HEK293 (cell line): ENCODE results near the gene PRDM10.

Source experiments
- CTCF ChIA-PET: fragments of 350-600 bp; formaldehyde crosslinking; extraction: SDS; loops from one replicate; lab custom pipeline; 2021; ENCODE audit warnings: antibody characterized with exemption; lab: Yijun Ruan, JAX
- POLR2A ChIA-PET: fragments of 300-600 bp; formaldehyde crosslinking; extraction: SDS; loops from one replicate; lab custom pipeline; 2020; ENCODE audit warnings: antibody characterized with exemption, inconsistent platforms; lab: Yijun Ruan, JAX
- H3K27ac ChIP-seq: fragments of 200-500 bp; sonication (Bioruptor generic); 2 replicates; pipeline ENCODE4 v1.5.1; 2014; ENCODE audit warnings: low read depth, low read length, control low read depth, inconsistent platforms; ENCODE audit errors: extremely low read depth
- H3K36me3 ChIP-seq, 2 experiments: fragments of 200-500 bp in 1 of 2; sonication (Bioruptor generic) in 1 of 2; 1 replicate in 1 of 2; 2 replicates in 1 of 2; pipeline ENCODE4 v1.5.1; 2014 to 2017; ENCODE audit warnings: inconsistent platforms in 2 of 2, low read length in 2 of 2; ENCODE audit not compliant: control insufficient read depth in 2 of 2, insufficient read depth in 1 of 2
- H3K4me1 ChIP-seq: fragments of 200-500 bp; sonication (Bioruptor generic); 2 replicates; pipeline ENCODE4 v1.5.1; 2014; ENCODE audit warnings: mild to moderate bottlenecking, low read length, inconsistent platforms; ENCODE audit not compliant: control insufficient read depth, insufficient read depth
- H3K4me3 ChIP-seq: 2 replicates; pipeline ENCODE4 v1.5.1; 2011; ENCODE audit warnings: low read depth, mild to moderate bottlenecking, control low read depth, low read length, moderate library complexity
- H3K9me3 ChIP-seq: fragments of 200-500 bp; sonication (Bioruptor generic); 2 replicates; pipeline ENCODE4 v1.5.1; 2014; ENCODE audit warnings: low read depth, low read length, inconsistent platforms; ENCODE audit not compliant: control insufficient read depth, insufficient read depth
- ATF2 ChIP-seq: fragments of 450-650 bp; formaldehyde crosslinking; IDR thresholded peaks from 2 replicates; pipeline ENCODE4 v1.5.1; 2016; ENCODE audit warnings: missing biosample characterization, missing genetic modification characterization, low read depth
- BCL11B ChIP-seq: fragments of 450-650 bp; formaldehyde crosslinking; IDR thresholded peaks from 2 replicates; pipeline ENCODE4 v1.5.1; 2016; ENCODE audit warnings: low read depth, missing biosample characterization, missing genetic modification characterization
- EGR2 ChIP-seq: fragments of 450-650 bp; formaldehyde crosslinking; IDR thresholded peaks from 2 replicates; pipeline ENCODE4 v1.5.1; 2016; ENCODE audit warnings: low read depth, missing biosample characterization, missing genetic modification characterization
- GFI1B ChIP-seq: fragments of 450-650 bp; formaldehyde crosslinking; IDR thresholded peaks from 2 replicates; pipeline ENCODE4 v1.5.1; 2016; ENCODE audit warnings: missing biosample characterization, missing genetic modification characterization
- GLI2 ChIP-seq: fragments of 450-650 bp; formaldehyde crosslinking; IDR thresholded peaks from 2 replicates; pipeline ENCODE4; 2017; ENCODE audit warnings: missing biosample characterization, missing genetic modification characterization, low read depth, borderline replicate concordance
- KLF10 ChIP-seq: fragments of 450-650 bp; IDR thresholded peaks from 2 replicates; pipeline ENCODE4 v1.5.1; 2018; ENCODE audit warnings: missing biosample characterization, mild to moderate bottlenecking, missing genetic modification characterization
- KLF16 ChIP-seq: fragments of 450-650 bp; formaldehyde crosslinking; IDR thresholded peaks from 2 replicates; pipeline ENCODE4 v1.5.1; 2017; ENCODE audit warnings: missing biosample characterization, missing genetic modification characterization
- KLF9 ChIP-seq: fragments of 450-650 bp; formaldehyde crosslinking; IDR thresholded peaks from 2 replicates; pipeline ENCODE4 v1.5.1; 2016; ENCODE audit warnings: missing biosample characterization, missing genetic modification characterization, low read depth
- MZF1 ChIP-seq: fragments of 450-650 bp; formaldehyde crosslinking; IDR thresholded peaks from 2 replicates; pipeline ENCODE4 v1.5.1; 2017; ENCODE audit warnings: missing biosample characterization, missing genetic modification characterization, borderline replicate concordance
- OSR2 ChIP-seq: fragments of 450-650 bp; formaldehyde crosslinking; IDR thresholded peaks from 2 replicates; pipeline ENCODE4 v1.5.1; 2016; ENCODE audit warnings: missing biosample characterization, missing genetic modification characterization
- PRDM6 ChIP-seq: fragments of 450-650 bp; formaldehyde crosslinking; IDR thresholded peaks from 2 replicates; pipeline ENCODE4 v1.5.1; 2017; ENCODE audit warnings: missing biosample characterization, missing genetic modification characterization
- SP2 ChIP-seq: fragments of 450-650 bp; formaldehyde crosslinking; IDR thresholded peaks from 2 replicates; pipeline ENCODE4 v1.5.1; 2016; ENCODE audit warnings: missing biosample characterization, missing genetic modification characterization
- ZBTB8A ChIP-seq: fragments of 450-650 bp; formaldehyde crosslinking; IDR thresholded peaks from 2 replicates; pipeline ENCODE4 v1.5.1; 2016; ENCODE audit warnings: missing biosample characterization, missing genetic modification characterization
- ZFHX2 ChIP-seq: fragments of 450-650 bp; formaldehyde crosslinking; conservative IDR thresholded peaks from 2 replicates; pipeline ENCODE4 v1.5.1; 2016; ENCODE audit warnings: missing biosample characterization, missing genetic modification characterization
- ZNF138 ChIP-seq: fragments of 450-650 bp; formaldehyde crosslinking; IDR thresholded peaks from 2 replicates; pipeline ENCODE4 v1.5.1; 2016; ENCODE audit warnings: missing biosample characterization, missing genetic modification characterization, borderline replicate concordance
- ZNF248 ChIP-seq: fragments of 450-650 bp; formaldehyde crosslinking; IDR thresholded peaks from 2 replicates; pipeline ENCODE4 v1.5.1; 2017; ENCODE audit warnings: missing biosample characterization, missing genetic modification characterization
- ZNF274 ChIP-seq, 2 experiments: fragments of 200-500 bp in 1 of 2; fragments of 450-650 bp in 1 of 2; sonication (Bioruptor generic) in 1 of 2; formaldehyde crosslinking in 1 of 2; IDR thresholded peaks; 2 replicates each; pipeline versions ENCODE4 v1.5.1 to v1.6.1; 2014 to 2016; ENCODE audit warnings: borderline replicate concordance in 1 of 2, inconsistent platforms in 1 of 2, low read length in 1 of 2, missing biosample characterization in 1 of 2, missing genetic modification characterization in 1 of 2
- ZNF280D ChIP-seq: fragments of 450-650 bp; formaldehyde crosslinking; IDR thresholded peaks from 2 replicates; pipeline ENCODE4 v1.5.1; 2016; ENCODE audit warnings: missing biosample characterization, missing genetic modification characterization
- ZNF324 ChIP-seq: fragments of 450-650 bp; formaldehyde crosslinking; IDR thresholded peaks from 2 replicates; pipeline ENCODE4 v1.5.1; 2016; ENCODE audit warnings: missing biosample characterization, missing genetic modification characterization
- ZNF510 ChIP-seq: fragments of 450-650 bp; formaldehyde crosslinking; IDR thresholded peaks from 2 replicates; pipeline ENCODE4 v1.5.1; 2018; ENCODE audit warnings: mild to moderate bottlenecking, missing genetic modification characterization, missing biosample characterization; ENCODE audit not compliant: insufficient replicate concordance
- ZNF529 ChIP-seq: fragments of 450-650 bp; formaldehyde crosslinking; IDR thresholded peaks from 2 replicates; pipeline ENCODE4 v1.5.1; 2017; ENCODE audit warnings: missing genetic modification characterization, missing biosample characterization; ENCODE audit not compliant: insufficient replicate concordance
- ZNF544 ChIP-seq: fragments of 450-650 bp; formaldehyde crosslinking; IDR thresholded peaks from 2 replicates; pipeline ENCODE4 v1.5.0; 2017; ENCODE audit warnings: missing biosample characterization, missing genetic modification characterization
- ZNF558 ChIP-seq: fragments of 450-650 bp; formaldehyde crosslinking; IDR thresholded peaks from 2 replicates; pipeline ENCODE4 v1.5.1; 2016; ENCODE audit warnings: missing biosample characterization, missing genetic modification characterization
- ZNF580 ChIP-seq: fragments of 450-650 bp; formaldehyde crosslinking; IDR thresholded peaks from 2 replicates; pipeline ENCODE4 v1.5.1; 2016; ENCODE audit warnings: missing biosample characterization, missing genetic modification characterization
- ZNF596 ChIP-seq: fragments of 450-650 bp; IDR thresholded peaks from 2 replicates; pipeline ENCODE4 v1.5.0; 2018; ENCODE audit warnings: missing biosample characterization, mild to moderate bottlenecking, missing genetic modification characterization, moderate library complexity
- ZNF610 ChIP-seq: fragments of 450-650 bp; formaldehyde crosslinking; IDR thresholded peaks from 2 replicates; pipeline ENCODE4 v1.5.1; 2016; ENCODE audit warnings: missing biosample characterization, missing genetic modification characterization, borderline replicate concordance
- ZNF624 ChIP-seq: fragments of 450-650 bp; formaldehyde crosslinking; IDR thresholded peaks from 2 replicates; pipeline ENCODE4 v1.5.1; 2017; ENCODE audit warnings: missing biosample characterization, missing genetic modification characterization
- ZNF629 ChIP-seq: fragments of 450-650 bp; formaldehyde crosslinking; IDR thresholded peaks from 2 replicates; pipeline ENCODE4 v1.5.1; 2017; ENCODE audit warnings: missing biosample characterization, missing genetic modification characterization
- ZNF677 ChIP-seq: fragments of 450-650 bp; IDR thresholded peaks from 2 replicates; pipeline ENCODE4 v1.5.0; 2018; ENCODE audit warnings: missing biosample characterization, mild to moderate bottlenecking, missing genetic modification characterization, moderate library complexity
- ZNF76 ChIP-seq: fragments of 450-650 bp; formaldehyde crosslinking; IDR thresholded peaks from 2 replicates; pipeline ENCODE4; 2016; ENCODE audit warnings: low read depth, missing biosample characterization, missing genetic modification characterization, borderline replicate concordance
- ZNF768 ChIP-seq: fragments of 450-650 bp; formaldehyde crosslinking; IDR thresholded peaks from 2 replicates; pipeline ENCODE4 v1.5.1; 2018; ENCODE audit warnings: missing biosample characterization, mild to moderate bottlenecking, missing genetic modification characterization
- ZNF830 ChIP-seq: fragments of 450-650 bp; IDR thresholded peaks from 2 replicates; pipeline ENCODE4 v1.5.0; 2018; ENCODE audit warnings: missing biosample characterization, missing genetic modification characterization, low read depth, mild to moderate bottlenecking, moderate library complexity
- ZSCAN16 ChIP-seq: fragments of 450-650 bp; formaldehyde crosslinking; IDR thresholded peaks from 2 replicates; pipeline ENCODE4 v1.5.1; 2016; ENCODE audit warnings: missing biosample characterization, missing genetic modification characterization

PRDM10 gene

GRCh38 chr11:130029137-130029536 lies 26.5 kb upstream of the PRDM10 start:
- H3K27ac ChIP-seq: no peak overlapping the region
- TF ChIP-seq ZNF280D (no peak), ZBTB8A (no peak), OSR2 (tag by site-specific recombination) (no peak), ZNF544 (tag by site-specific recombination) (no peak), GFI1B (tag by site-specific recombination) (no peak), ZNF768 (no peak), ZNF580 (tag by site-specific recombination) (no peak), ZNF677 (tag by site-specific recombination) (no peak), PRDM6 (tag by site-specific recombination) (no peak), ZNF629 (tag by site-specific recombination) (no peak), ZSCAN16 (tag by site-specific recombination) (no peak), ATF2 (no peak), EGR2 (no peak), ZNF324 (no peak), KLF16 (tag by site-specific recombination) (no peak), ZNF830 (tag by site-specific recombination) (no peak), GLI2 (no peak), ZNF596 (tag by site-specific recombination) (no peak), ZNF558 (no peak), ZNF138 (tag by site-specific recombination) (no peak)
- no peak overlapping the region for H3K4me3 ChIP-seq
- H3K36me3 ChIP-seq: no peaks in the 10 kb centered on the region
- CTCF ChIA-PET: no interaction called here
- H3K9me3 ChIP-seq: no peaks in the 10 kb centered on the region
- H3K4me1 ChIP-seq: no peaks in the 10 kb centered on the region
- POLR2A ChIA-PET: no interaction called here

GRCh38 chr11:130025371-130025770 lies 22.7 kb upstream of the PRDM10 start:
- H3K4me3 ChIP-seq: no peak overlapping the region
- H3K9me3 ChIP-seq: no peaks in the 10 kb centered on the region
- ChIA-PET POLR2A (no interaction called here), CTCF (interaction anchor here (0.6 kb wide), 1 partner anchor 864 kb away, joined by 3 read pairs; no protein-coding TSS in a partner anchor)
- no peak overlapping the region for H3K27ac ChIP-seq
- H3K36me3 ChIP-seq: no peaks in the 10 kb centered on the region
- H3K4me1 ChIP-seq: no peaks in the 10 kb centered on the region
- TF ChIP-seq ZFHX2 (tag by site-specific recombination) (no peak), KLF10 (no peak), SP2 (tag by site-specific recombination) (no peak), MZF1 (tag by site-specific recombination) (no peak), BCL11B (tag by site-specific recombination) (no peak), KLF9 (no peak), ZNF274 (IDR thresholded peaks at IDR 0.05; ENCODE audit: low read length) (no peak), ZNF274 (tag by site-specific recombination; IDR thresholded peaks at IDR 0.05; ENCODE audit: borderline replicate concordance) (no peak), ZNF624 (tag by site-specific recombination) (no peak), ZNF248 (no peak), ZNF76 (tag by site-specific recombination) (no peak), ZNF529 (tag by site-specific recombination) (no peak), ZNF610 (no peak), ZNF510 (tag by site-specific recombination) (no peak)
